ENCODE results near the gene ARSA. TPM values are rescaled to one million over a fixed set of nuclear protein-coding genes. Genes with fewer than 3 reads are reported as not detected.

The ARSA gene
- total RNA-seq, 1 experiment from 2014 or later = 43.8 TPM

DNA sequence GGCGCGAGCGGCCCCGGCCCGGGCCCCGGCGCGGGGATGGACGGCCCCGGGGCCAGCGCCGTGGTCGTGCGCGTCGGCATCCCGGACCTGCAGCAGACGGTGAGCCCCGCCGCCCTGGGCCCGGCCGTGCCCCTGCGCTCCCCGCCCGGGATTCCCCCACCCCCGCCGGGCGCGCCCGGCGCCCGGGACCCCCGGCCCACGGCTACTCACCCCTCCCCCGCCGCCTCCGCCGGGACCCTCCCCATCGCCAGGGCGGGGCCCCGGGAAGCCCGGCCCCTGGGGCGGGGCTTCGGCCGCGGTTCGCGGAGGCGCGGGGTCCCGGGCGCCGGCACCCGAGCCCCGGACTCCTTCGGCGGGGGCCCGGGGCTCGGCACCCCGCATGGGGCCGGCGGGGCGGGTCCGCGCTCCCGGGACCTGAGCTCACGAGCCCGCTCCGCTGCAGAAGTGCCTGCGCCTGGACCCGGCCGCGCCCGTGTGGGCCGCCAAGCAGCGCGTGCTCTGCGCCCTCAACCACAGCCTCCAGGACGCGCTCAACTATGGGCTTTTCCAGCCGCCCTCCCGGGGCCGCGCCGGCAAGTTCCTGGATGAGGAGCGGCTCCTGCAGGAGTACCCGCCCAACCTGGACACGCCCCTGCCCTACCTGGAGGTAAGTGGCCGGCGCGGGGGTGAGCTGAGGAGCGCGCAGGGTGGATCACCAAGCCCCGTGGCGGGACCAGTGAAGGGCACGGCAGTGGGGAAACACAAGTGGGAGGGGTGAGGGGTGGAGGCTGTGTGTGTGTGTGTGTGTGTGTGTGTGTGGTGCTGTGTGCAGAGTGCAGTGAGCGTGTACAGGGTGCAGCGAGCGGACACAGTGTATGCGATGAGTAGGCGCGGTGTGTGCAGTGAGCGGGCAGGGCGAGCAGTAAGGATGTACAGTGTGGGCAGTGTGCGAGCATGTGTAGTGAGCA, 46.9 kb upstream of the ARSA start:
- Histone ChIP-seq H3K27me3 (ENCODE audit: control insufficient read depth, insufficient read depth, low read length) (no peaks in the 10 kb centered on the region), H3K9me3 (ENCODE audit: control insufficient read depth, insufficient read depth, low read depth, low read length) (no peaks in the 10 kb centered on the region), H3K4me3 (ENCODE audit: low read depth in 2 of 2, low read length in 2 of 2) (peak overlapping the region; percentile 42 to 47), H3K36me3 (ENCODE audit: control insufficient read depth, insufficient read depth, low read length) (no peaks in the 10 kb centered on the region), H3K4me1 (ENCODE audit: control insufficient read depth, insufficient read depth, low read length) (no peaks in the 10 kb centered on the region; the same call in 1 of the 2 replicates), H3K27ac (ENCODE audit: low read length) (no peak overlapping the region)
- TF ChIP-seq TCF7L2 (IDR thresholded peaks at IDR 0.05; ENCODE audit: low read depth, low read length) (no peak), POLR2AphosphoS5 (IDR thresholded peaks at IDR 0.05; ENCODE audit: low read depth, low read length) (no peak), SIN3A (IDR thresholded peaks at IDR 0.05; ENCODE audit: borderline replicate concordance, insufficient read depth, low read depth, low read length) (no peak)
- TF ChIP-seq, protein P1, sequence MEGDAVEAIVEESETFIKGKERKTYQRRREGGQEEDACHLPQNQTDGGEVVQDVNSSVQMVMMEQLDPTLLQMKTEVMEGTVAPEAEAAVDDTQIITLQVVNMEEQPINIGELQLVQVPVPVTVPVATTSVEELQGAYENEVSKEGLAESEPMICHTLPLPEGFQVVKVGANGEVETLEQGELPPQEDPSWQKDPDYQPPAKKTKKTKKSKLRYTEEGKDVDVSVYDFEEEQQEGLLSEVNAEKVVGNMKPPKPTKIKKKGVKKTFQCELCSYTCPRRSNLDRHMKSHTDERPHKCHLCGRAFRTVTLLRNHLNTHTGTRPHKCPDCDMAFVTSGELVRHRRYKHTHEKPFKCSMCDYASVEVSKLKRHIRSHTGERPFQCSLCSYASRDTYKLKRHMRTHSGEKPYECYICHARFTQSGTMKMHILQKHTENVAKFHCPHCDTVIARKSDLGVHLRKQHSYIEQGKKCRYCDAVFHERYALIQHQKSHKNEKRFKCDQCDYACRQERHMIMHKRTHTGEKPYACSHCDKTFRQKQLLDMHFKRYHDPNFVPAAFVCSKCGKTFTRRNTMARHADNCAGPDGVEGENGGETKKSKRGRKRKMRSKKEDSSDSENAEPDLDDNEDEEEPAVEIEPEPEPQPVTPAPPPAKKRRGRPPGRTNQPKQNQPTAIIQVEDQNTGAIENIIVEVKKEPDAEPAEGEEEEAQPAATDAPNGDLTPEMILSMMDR (IDR thresholded peaks at IDR 0.05) = no peak
- TF ChIP-seq, protein P2, sequence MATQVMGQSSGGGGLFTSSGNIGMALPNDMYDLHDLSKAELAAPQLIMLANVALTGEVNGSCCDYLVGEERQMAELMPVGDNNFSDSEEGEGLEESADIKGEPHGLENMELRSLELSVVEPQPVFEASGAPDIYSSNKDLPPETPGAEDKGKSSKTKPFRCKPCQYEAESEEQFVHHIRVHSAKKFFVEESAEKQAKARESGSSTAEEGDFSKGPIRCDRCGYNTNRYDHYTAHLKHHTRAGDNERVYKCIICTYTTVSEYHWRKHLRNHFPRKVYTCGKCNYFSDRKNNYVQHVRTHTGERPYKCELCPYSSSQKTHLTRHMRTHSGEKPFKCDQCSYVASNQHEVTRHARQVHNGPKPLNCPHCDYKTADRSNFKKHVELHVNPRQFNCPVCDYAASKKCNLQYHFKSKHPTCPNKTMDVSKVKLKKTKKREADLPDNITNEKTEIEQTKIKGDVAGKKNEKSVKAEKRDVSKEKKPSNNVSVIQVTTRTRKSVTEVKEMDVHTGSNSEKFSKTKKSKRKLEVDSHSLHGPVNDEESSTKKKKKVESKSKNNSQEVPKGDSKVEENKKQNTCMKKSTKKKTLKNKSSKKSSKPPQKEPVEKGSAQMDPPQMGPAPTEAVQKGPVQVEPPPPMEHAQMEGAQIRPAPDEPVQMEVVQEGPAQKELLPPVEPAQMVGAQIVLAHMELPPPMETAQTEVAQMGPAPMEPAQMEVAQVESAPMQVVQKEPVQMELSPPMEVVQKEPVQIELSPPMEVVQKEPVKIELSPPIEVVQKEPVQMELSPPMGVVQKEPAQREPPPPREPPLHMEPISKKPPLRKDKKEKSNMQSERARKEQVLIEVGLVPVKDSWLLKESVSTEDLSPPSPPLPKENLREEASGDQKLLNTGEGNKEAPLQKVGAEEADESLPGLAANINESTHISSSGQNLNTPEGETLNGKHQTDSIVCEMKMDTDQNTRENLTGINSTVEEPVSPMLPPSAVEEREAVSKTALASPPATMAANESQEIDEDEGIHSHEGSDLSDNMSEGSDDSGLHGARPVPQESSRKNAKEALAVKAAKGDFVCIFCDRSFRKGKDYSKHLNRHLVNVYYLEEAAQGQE (IDR thresholded peaks at IDR 0.05; ENCODE audit: insufficient read depth in 1 of 2, low read depth in 2 of 2, low read length in 1 of 2) = no peak
- ChIA-PET POLR2A (no interaction called here), CTCF (interaction anchor here (0.6 kb wide), 1 partner anchor 56 kb away, joined by 3 read pairs; no protein-coding TSS in a partner anchor)
- DNase-seq (ENCODE audit: low read depth, low spot score) (no peak), ATAC-seq (peak; percentile 78)
- in situ Hi-C loops (cut with HindIII; ENCODE audit: low pct_unique_long_range_greater_than_20kb, low sequenced_read_pairs) = no loop called here
- intact Hi-C loops (cut with micrococcal nuclease; ENCODE audit: unreplicated experiment) = no loop called here
- BruUV-seq (replicated peaks) = no TSS peak

DNA sequence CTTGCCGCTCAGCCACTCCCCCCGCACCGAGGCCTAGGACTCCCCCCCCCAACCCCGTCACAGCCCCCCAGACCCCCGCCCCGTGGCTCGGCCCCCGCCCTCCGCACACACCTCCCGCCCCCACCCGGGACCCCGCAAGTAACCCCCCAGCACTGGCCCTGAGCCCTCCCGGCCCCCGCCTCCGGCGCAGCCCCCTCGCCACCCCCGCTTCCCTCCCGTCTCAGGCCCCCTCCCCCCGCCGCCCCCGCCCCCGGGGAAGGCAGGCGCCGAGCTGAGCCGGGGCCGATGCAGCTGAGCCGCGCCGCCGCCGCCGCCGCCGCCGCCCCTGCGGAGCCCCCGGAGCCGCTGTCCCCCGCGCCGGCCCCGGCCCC, 46.2 kb upstream of the ARSA start:
- Histone ChIP-seq H3K27me3 (ENCODE audit: control insufficient read depth, insufficient read depth, low read length) (no peaks in the 10 kb centered on the region), H3K36me3 (ENCODE audit: control insufficient read depth, insufficient read depth, low read length) (no peaks in the 10 kb centered on the region), H3K4me1 (ENCODE audit: control insufficient read depth, insufficient read depth, low read length) (no peaks in the 10 kb centered on the region; the same call in 1 of the 2 replicates), H3K9me3 (ENCODE audit: control insufficient read depth, insufficient read depth, low read depth, low read length) (no peaks in the 10 kb centered on the region), H3K4me3 (ENCODE audit: low read depth in 2 of 2, low read length in 2 of 2) (peak overlapping the region in 1 of 2 experiments; percentile 27; a peak in 2 of 4 replicates), H3K27ac (ENCODE audit: low read length) (no peak overlapping the region)
- DNase-seq (ENCODE audit: low read depth, low spot score) = no peak
- ChIA-PET POLR2A (no interaction called here), CTCF (interaction anchor here (0.6 kb wide), 1 partner anchor 55 kb away, joined by 3 read pairs; no protein-coding TSS in a partner anchor)
- intact Hi-C loops (cut with micrococcal nuclease; ENCODE audit: unreplicated experiment) = no loop called here
- TF ChIP-seq POLR2AphosphoS5 (IDR thresholded peaks at IDR 0.05; ENCODE audit: low read depth, low read length) = no peak
- TF ChIP-seq TCF7L2 (IDR thresholded peaks at IDR 0.05; ENCODE audit: low read depth, low read length) = no peak
- no peak for TF ChIP-seq SIN3A (IDR thresholded peaks at IDR 0.05; ENCODE audit: borderline replicate concordance, insufficient read depth, low read depth, low read length)
- TF ChIP-seq, protein P2 (IDR thresholded peaks at IDR 0.05; ENCODE audit: insufficient read depth in 1 of 2, low read depth in 2 of 2, low read length in 1 of 2) = no peak
- TF ChIP-seq, protein P1 (IDR thresholded peaks at IDR 0.05) = no peak
- BruUV-seq (replicated peaks) = no TSS peak
- ATAC-seq = peak; percentile 22; the same call in 1 of the 2 replicates
- in situ Hi-C loops (cut with HindIII; ENCODE audit: low pct_unique_long_range_greater_than_20kb, low sequenced_read_pairs) = no loop called here
